CD4-positive, CD25-positive, alpha-beta regulatory T cell (primary cell): ENCODE measurements around the gene NTN1. TPM values are rescaled to one million over a fixed set of nuclear protein-coding genes. Genes with fewer than 3 reads are reported as not detected.
A peak's percentile ranks its signal among the peaks of the same experiment; 100 is the strongest.

ENCODE experiments used
- ATAC-seq, 2 donors: fragments of 150-1000 bp; cut with Tn5 transposase; one replicate each; pipeline ENCODE4 v1.10.0; 2021; ENCODE audit warnings: low read depth in 2 of 2, moderate number of reproducible peaks in 2 of 2, moderate library complexity in 1 of 2
- DNase-seq, 3 donors: peaks; one replicate each; pipeline versions ENCODE4 v3.0.0 to v3.0.0-alpha.2; 2012 to 2022; ENCODE audit warnings: mixed read lengths in 1 of 3
- H3K27ac ChIP-seq: one replicate; pipeline ENCODE4 v1.7.0; 2013; ENCODE audit warnings: mild to moderate bottlenecking, low read length; ENCODE audit not compliant: insufficient read depth, poor library complexity, severe bottlenecking
- H3K27me3 ChIP-seq: one replicate; pipeline ENCODE4 v1.7.0; 2013; ENCODE audit warnings: low read length; ENCODE audit not compliant: control insufficient read depth, insufficient read depth
- H3K36me3 ChIP-seq: one replicate; pipeline ENCODE4 v1.7.0; 2013; ENCODE audit warnings: mild to moderate bottlenecking, low read length, moderate library complexity; ENCODE audit not compliant: control insufficient read depth, insufficient read depth
- H3K4me1 ChIP-seq: 2 replicates; pipeline ENCODE4 v1.7.0; 2013; ENCODE audit warnings: mild to moderate bottlenecking, low read length; ENCODE audit not compliant: insufficient read depth, control insufficient read depth, poor library complexity, severe bottlenecking
- H3K4me3 ChIP-seq: one replicate; pipeline ENCODE4 v1.7.0; 2013; ENCODE audit warnings: low read depth, mild to moderate bottlenecking, low read length, moderate library complexity
- H3K9me3 ChIP-seq, 2 experiments: 1 replicate in 1 of 2; 2 replicates in 1 of 2; pipeline ENCODE4 v1.7.0; 2013; ENCODE audit warnings: low read length in 2 of 2, mild to moderate bottlenecking in 1 of 2, moderate library complexity in 1 of 2; ENCODE audit not compliant: control insufficient read depth in 2 of 2
- H3K27ac Mint-ChIP-seq, 3 donors: one replicate each; pipeline ENCODE4 v1.8.0; 2020 to 2022; ENCODE audit warnings: mild to moderate bottlenecking in 3 of 3, mixed read lengths in 3 of 3, moderate library complexity in 2 of 3
- H3K27me3 Mint-ChIP-seq: one replicate; pipeline ENCODE4 v1.8.0; 2022; ENCODE audit warnings: mild to moderate bottlenecking, mixed read lengths
- H3K36me3 Mint-ChIP-seq: one replicate; pipeline ENCODE4 v1.8.0; 2020; ENCODE audit warnings: mixed read lengths
- H3K4me1 Mint-ChIP-seq, 4 donors: one replicate each; pipeline ENCODE4 v1.8.0; 2020 to 2022; ENCODE audit warnings: mixed read lengths in 4 of 4, mild to moderate bottlenecking in 1 of 4
- H3K4me3 Mint-ChIP-seq, 4 donors: one replicate each; pipeline ENCODE4 v1.8.0; 2020 to 2022; ENCODE audit warnings: mild to moderate bottlenecking in 4 of 4, mixed read lengths in 4 of 4, moderate library complexity in 3 of 4
- H3K9me3 Mint-ChIP-seq, 7 donors: one replicate each; pipeline ENCODE4 v1.8.0; 2020 to 2022; ENCODE audit warnings: mixed read lengths in 7 of 7, mild to moderate bottlenecking in 3 of 7, moderate library complexity in 2 of 7
- polyA plus RNA-seq, 4 donors: library from polyadenylated mRNA; unstranded; fragments of 300-500 nt; fragmentation: Illumina TruSeq; gene quantifications; one replicate each; pipeline ENCODE4 v1.2.3, GENCODE V29; 2021
- total RNA-seq: library from RNA; stranded (reverse); gene quantifications from one replicate; pipeline ENCODE4 v1.2.3, GENCODE V29; 2022

The NTN1 gene
- total and polyA plus RNA-seq, 5 donors from 2014 or later = 0.03 TPM; not detected in 4

- no peak overlapping the region for H3K4me3 ChIP-seq
- H3K36me3 ChIP-seq = no peaks in the 10 kb centered on the region
- H3K27me3 ChIP-seq = peaks cover 31% of the 10 kb centered on the region
- H3K27ac Mint-ChIP-seq = no peak overlapping the region
- H3K27ac ChIP-seq = no peak overlapping the region
- H3K36me3 Mint-ChIP-seq = peaks cover 6% of the 10 kb centered on the region
- H3K27me3 Mint-ChIP-seq = peaks cover 75% of the 10 kb centered on the region
- peaks cover 0 to 21% (median 3%) of the 10 kb centered on the region in 7 donors for H3K9me3 Mint-ChIP-seq
- DNase-seq (no peak), ATAC-seq (no peak)
- peak overlapping the region in 3 of 4 donors; percentile 42 to 68 (median 60) for H3K4me3 Mint-ChIP-seq
- H3K4me1 Mint-ChIP-seq = peaks cover 0 to 16% (median 10%) of the 10 kb centered on the region in 4 donors
- H3K9me3 ChIP-seq = peaks cover 7 to 15% of the 10 kb centered on the region in 2 experiments
- peaks cover 17% of the 10 kb centered on the region for H3K4me1 ChIP-seq
Measured at GRCh38 chr17:9002227-9002605, 19.1 kb upstream of the NTN1 start.

GRCh38 chr17:9002606-9003354 is 18.5 kb upstream of the NTN1 start:
- peaks cover 0 to 16% (median 10%) of the 10 kb centered on the region in 4 donors for H3K4me1 Mint-ChIP-seq
- H3K36me3 ChIP-seq = no peaks in the 10 kb centered on the region
- no peak overlapping the region for H3K4me3 ChIP-seq
- peaks cover 80% of the 10 kb centered on the region for H3K27me3 Mint-ChIP-seq
- DNase-seq (peak in 1 of 3 donors; percentile 25), ATAC-seq (no peak)
- H3K4me3 Mint-ChIP-seq = peak overlapping the region; percentile 42 to 68 (median 62)
- peaks cover 6% of the 10 kb centered on the region for H3K36me3 Mint-ChIP-seq
- no peak overlapping the region for H3K27ac Mint-ChIP-seq
- peaks cover 7 to 15% of the 10 kb centered on the region in 2 experiments for H3K9me3 ChIP-seq
- peaks cover 0 to 21% (median 3%) of the 10 kb centered on the region in 7 donors for H3K9me3 Mint-ChIP-seq
- peaks cover 17% of the 10 kb centered on the region for H3K4me1 ChIP-seq
- peaks cover 34% of the 10 kb centered on the region for H3K27me3 ChIP-seq
- no peak overlapping the region for H3K27ac ChIP-seq

GRCh38 chr17:9003355-9004131 is 17.8 kb upstream of the NTN1 start:
- DNase-seq (no peak), ATAC-seq (no peak)
- Histone ChIP-seq H3K4me1 (peaks cover 17% of the 10 kb centered on the region), H3K27me3 (peaks cover 34% of the 10 kb centered on the region), H3K4me3 (no peak overlapping the region), H3K27ac (no peak overlapping the region), H3K36me3 (no peaks in the 10 kb centered on the region), H3K9me3 (peaks cover 7 to 15% of the 10 kb centered on the region in 2 experiments)
- Mint-ChIP-seq H3K4me3 (peak overlapping the region in 1 of 4 donors; percentile 62), H3K36me3 (peaks cover 6% of the 10 kb centered on the region), H3K27ac (no peak overlapping the region), H3K4me1 (peaks cover 0 to 11% (median 8%) of the 10 kb centered on the region in 4 donors), H3K9me3 (peaks cover 0 to 21% (median 3%) of the 10 kb centered on the region in 7 donors), H3K27me3 (peaks cover 75% of the 10 kb centered on the region)

GRCh38 chr17:9004132-9004960 is 17.0 kb upstream of the NTN1 start:
- no peak overlapping the region for H3K4me3 ChIP-seq
- Mint-ChIP-seq H3K36me3 (peaks cover 6% of the 10 kb centered on the region), H3K9me3 (peaks cover 0 to 21% (median 3%) of the 10 kb centered on the region in 7 donors), H3K4me3 (peak overlapping the region in 1 of 4 donors; percentile 69), H3K27ac (no peak overlapping the region), H3K4me1 (peaks cover 0 to 11% (median 8%) of the 10 kb centered on the region in 4 donors), H3K27me3 (peaks cover 77% of the 10 kb centered on the region)
- H3K27ac ChIP-seq = no peak overlapping the region
- H3K9me3 ChIP-seq = peaks cover 7 to 15% of the 10 kb centered on the region in 2 experiments
- H3K4me1 ChIP-seq = peaks cover 17% of the 10 kb centered on the region
- H3K27me3 ChIP-seq = peaks cover 40% of the 10 kb centered on the region
- DNase-seq (no peak), ATAC-seq (no peak)
- no peaks in the 10 kb centered on the region for H3K36me3 ChIP-seq

GRCh38 chr17:9004961-9005285 is 16.4 kb upstream of the NTN1 start:
- peaks cover 6% of the 10 kb centered on the region for H3K36me3 Mint-ChIP-seq
- peaks cover 0 to 11% (median 8%) of the 10 kb centered on the region in 4 donors for H3K4me1 Mint-ChIP-seq
- ATAC-seq (no peak), DNase-seq (no peak)
- H3K27me3 Mint-ChIP-seq = peaks cover 77% of the 10 kb centered on the region
- no peak overlapping the region for H3K27ac Mint-ChIP-seq
- Histone ChIP-seq H3K27ac (no peak overlapping the region), H3K4me1 (peaks cover 17% of the 10 kb centered on the region), H3K4me3 (no peak overlapping the region), H3K27me3 (peaks cover 42% of the 10 kb centered on the region), H3K9me3 (peaks cover 7 to 15% of the 10 kb centered on the region in 2 experiments), H3K36me3 (no peaks in the 10 kb centered on the region)
- peaks cover 0 to 21% (median 3%) of the 10 kb centered on the region in 7 donors for H3K9me3 Mint-ChIP-seq
- peak overlapping the region in 2 of 4 donors; percentile 48 to 69 for H3K4me3 Mint-ChIP-seq

- Mint-ChIP-seq H3K4me1 (peaks cover 0 to 11% (median 7%) of the 10 kb centered on the region in 4 donors), H3K36me3 (peaks cover 6% of the 10 kb centered on the region), H3K27me3 (peaks cover 74% of the 10 kb centered on the region), H3K9me3 (peaks cover 0 to 21% (median 3%) of the 10 kb centered on the region in 7 donors), H3K4me3 (peak overlapping the region in 1 of 4 donors; percentile 44), H3K27ac (no peak overlapping the region)
- DNase-seq (no peak), ATAC-seq (no peak)
- Histone ChIP-seq H3K27me3 (peaks cover 44% of the 10 kb centered on the region), H3K36me3 (no peaks in the 10 kb centered on the region), H3K27ac (no peak overlapping the region), H3K4me3 (no peak overlapping the region), H3K9me3 (peaks cover 7 to 15% of the 10 kb centered on the region in 2 experiments), H3K4me1 (peaks cover 17% of the 10 kb centered on the region)
Measured at GRCh38 chr17:9006175-9006767, 15.0 kb upstream of the NTN1 start.
